ENCODE results near the gene PDXP.
A peak's percentile ranks its signal among the peaks of the same experiment; 100 is the strongest.

PDXP gene

DNA sequence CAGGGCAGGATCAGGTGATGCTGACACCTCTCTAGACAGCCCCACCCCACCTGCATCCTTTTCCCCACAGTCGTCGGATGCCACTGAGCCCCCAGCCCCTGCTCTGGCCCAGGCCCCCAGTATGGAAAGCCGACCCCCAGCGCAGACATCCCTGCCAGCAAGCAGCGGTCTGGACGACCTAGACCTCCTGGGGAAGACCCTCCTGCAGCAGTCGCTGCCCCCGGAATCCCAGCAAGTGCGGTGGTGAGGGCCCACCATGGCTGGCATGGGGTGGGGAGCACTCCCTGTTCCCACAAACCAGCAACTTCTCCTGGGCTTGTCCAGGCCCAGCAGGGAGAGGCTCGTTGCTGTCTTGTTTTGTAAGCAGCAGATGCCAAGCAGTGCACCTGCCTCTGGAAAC lies 28.6 kb upstream of the PDXP start:
- no peak for DNase-seq

DNA sequence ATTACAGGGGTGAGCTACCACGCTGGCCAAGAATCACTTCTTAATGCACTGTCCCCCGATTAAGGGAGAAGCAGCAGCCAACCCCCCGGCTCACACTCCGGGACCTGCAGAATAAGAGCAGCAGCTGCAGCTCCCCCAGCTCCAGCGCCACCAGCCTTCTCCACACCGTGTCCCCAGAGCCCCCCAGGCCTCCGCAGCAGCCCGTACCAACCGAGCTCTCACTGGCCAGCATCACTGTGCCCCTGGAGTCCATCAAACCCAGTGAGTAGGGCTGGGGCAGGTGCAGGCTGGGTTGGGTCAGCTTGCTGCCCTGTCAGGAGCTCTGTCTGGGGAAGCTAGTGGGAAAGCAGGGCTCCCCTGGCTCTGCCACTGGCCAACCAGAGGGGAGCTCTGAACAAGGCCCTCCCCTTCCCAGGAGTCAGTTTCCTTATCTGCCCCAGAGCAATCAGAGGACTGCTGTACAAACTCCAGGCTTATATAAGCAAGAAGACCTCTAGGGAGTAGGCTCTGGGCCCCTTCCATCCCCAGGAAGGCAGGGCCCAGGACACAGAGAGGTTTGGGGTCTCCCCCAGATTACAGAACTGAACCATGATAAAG lies 27.6 kb upstream of the PDXP start:
- no peak for DNase-seq

DNA sequence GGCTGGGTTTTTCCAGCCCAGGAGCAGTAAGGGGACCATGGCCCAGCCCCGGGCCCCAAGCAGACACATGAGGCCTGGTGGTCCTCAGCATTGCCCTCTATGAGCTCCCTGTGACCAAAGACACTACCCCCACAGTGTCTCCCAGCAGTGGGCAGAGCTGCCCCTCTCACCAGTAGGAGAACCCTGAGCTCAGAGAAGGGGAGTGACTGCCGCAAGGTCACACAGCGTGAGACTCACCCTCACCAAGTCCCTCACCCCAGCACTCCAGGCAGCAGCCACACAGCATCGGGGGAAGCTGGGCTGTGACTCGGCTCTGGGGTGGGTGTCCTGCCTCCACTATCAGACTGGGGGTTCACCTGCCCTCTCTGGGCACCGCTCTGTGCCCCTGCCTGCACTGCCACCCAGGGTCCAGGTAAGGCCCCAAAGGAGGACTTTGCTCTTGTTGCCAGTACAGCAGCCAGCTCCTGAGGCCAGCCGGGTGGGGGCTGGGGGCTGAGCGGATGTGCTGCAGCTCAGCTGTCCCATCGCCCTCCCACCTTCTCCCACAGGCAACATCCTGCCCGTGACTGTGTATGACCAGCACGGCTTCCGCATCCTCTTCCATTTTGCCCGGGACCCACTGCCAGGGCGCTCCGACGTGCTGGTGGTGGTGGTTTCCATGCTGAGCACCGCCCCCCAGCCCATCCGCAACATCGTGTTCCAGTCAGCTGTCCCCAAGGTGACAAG lies 26.9 kb upstream of the PDXP start:
- no peak for DNase-seq

- DNase-seq, result no peak
Measured at GRCh38 chr22:37632174-37633088, 26.1 kb upstream of the PDXP start.

DNA sequence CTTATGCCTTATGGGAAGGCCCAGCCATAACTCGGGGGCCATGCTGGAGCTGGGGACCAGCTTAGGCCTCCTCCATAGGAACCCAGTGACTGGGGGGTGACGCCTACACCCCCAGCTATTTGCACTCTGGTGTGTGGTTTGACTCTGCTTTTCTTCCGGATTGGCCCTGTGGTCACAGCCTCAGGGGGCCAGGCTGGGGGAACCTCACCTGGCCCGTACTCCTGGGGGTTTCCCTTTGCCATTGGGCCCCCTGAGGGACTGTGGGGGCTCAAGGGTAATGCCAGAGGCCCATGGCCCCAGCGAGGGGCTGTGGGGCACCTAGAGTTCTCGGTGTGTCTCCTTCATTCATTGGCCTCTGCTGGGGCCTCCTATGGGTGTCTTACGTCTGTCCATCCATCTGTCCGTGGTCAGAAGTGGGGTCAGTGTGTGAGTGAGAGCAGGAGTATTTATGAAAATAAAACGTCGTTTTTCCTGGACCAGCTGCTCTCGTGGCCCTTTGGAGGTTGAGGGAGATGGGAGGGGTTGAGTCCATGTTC lies 25.4 kb upstream of the PDXP start:
- no peak for DNase-seq

GRCh38 chr22:37633625-37634416 lies 24.7 kb upstream of the PDXP start:
- DNase-seq, result peak; percentile 52

DNA sequence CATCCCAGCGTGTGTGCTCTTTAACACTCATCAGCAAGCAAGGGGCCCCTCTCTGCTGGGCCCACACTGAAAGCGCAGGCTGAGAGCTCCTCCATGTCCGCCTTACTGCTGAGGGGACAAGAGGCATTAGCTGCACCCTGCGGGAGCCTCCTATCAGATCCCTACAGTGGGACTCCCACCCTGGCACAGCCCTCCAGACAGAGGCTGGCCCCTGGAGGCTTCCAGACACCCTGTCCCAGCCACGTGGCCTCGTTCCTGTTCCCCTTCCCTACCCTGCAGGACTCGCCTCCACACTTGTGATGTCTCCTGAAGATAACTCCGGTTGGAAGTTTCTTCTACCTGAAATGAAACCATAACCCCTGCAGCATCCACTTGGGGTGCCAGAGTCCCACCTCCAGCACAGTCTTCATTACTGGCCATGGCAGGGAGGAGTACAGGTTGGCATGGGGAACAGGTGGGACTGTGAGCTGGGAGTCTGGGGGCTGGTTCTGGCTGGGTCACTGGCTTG lies 24.1 kb upstream of the PDXP start:
- no peak for DNase-seq

DNA sequence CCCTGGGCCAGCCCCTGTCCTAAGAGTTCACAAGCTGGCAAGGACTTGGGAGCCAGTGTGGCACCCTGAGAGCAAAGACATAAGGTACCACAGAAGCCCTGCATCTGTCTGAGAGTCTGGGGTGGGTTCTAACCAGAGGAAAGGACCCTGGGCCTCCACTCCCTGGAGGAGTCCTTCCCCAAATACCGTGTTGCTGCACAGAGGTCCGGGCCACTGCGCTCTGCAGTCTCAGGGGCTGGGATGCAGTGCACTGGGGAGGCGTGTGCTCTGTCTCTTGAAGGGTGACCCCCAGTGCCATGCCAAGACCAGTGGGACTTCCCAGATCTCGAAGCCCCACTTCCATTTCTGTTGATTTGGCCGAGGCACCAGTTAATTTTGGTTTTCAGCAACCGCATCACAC lies 23.4 kb upstream of the PDXP start:
- no peak for DNase-seq

DNA sequence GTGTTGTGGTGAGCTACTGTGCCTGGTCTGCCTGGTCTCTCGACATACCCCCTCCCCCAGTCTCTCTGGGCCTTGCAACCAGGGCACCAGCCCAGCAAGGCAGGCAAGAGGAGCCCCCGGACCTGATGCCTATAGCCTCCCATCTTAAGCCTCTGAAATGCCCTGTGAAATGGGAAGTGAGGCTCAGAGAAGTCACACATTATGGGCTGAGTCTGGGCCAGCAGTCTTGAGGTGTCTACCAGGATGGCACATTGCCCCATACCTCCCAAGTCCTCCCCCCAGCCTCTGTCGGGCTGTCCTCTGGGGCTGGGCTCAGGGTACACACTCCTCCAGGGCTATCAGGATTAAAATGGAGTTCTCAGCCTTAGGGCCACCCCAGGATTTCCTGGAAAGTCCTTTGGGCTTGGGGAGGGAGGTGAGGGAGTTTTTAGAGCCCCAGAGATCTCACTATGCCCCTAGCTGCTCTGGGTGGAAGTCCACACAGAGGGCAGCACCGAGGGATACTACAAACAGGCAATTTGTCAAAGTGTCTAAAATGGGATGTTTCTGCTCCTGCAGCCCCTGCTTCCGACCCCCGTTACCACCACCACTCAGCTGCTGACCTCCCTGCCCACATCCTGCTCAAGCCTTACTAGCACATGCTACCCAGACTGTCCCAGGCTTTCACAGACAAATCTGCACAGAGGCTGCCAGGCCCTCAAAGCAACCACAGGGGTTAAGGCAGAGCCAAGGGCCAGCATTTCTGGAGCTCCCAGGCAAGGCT lies 22.2 kb upstream of the PDXP start:
- no peak for DNase-seq

GRCh38 chr22:37636949-37637273 lies 21.6 kb upstream of the PDXP start:
- no peak for DNase-seq

- no peak for DNase-seq
Measured at GRCh38 chr22:37638391-37639069, 20.0 kb upstream of the PDXP start.

DNA sequence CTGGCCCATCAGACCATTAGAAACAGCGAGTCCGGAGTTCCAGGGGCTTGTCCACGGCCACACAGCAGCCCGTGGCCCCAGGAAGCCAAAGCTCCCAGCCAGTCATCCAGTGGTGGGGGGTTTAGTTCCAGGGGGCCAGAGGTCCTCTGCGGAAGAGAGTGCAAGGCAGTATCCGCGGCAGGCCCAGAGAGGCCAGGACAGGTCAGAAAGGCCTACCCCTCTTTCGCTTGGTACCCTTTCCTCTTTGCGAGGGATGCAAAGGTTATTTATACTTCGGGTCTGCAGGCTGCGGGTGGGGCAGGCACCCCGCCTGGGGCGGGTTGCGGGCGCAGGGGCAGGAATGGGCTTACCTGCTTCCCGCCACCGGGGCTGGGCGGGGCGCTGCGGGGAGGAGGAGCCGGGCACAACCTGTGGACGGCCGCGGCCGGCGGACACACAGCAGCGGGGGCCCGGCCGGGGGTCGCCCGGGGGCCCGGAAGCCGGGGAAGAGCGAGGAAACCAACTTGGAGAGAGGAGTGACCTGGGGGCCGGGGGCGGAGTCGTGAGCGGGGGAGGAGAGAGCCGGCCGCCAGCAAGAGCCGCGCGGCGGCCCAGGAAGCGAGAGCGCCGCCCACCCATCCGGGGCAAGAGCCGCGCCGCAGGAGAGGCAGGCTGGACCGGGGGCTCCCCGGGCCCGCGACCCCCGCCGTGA lies 19.3 kb upstream of the PDXP start, which contains the start of gene SH3BP1:
Gene SH3BP1, plus strand, starts transcription at position 600 of the 691 bp plus-strand sequence. CDS start 119 bp downstream, outside the sequence.
- DNase-seq, result peak; percentile 52

GRCh38 chr22:37639771-37640590 lies 18.5 kb upstream of the PDXP start:
- DNase-seq, result peak; percentile 17

- no peak for DNase-seq
Measured at GRCh38 chr22:37640591-37641560, 17.6 kb upstream of the PDXP start.

- DNase-seq, result no peak
Measured at GRCh38 chr22:37641561-37641949, 17.0 kb upstream of the PDXP start.

GRCh38 chr22:37643225-37643847 lies 15.2 kb upstream of the PDXP start:
- DNase-seq, result peak; percentile 62

- DNase-seq, result no peak
Measured at GRCh38 chr22:37647317-37647716, 11.2 kb upstream of the PDXP start.

DNA sequence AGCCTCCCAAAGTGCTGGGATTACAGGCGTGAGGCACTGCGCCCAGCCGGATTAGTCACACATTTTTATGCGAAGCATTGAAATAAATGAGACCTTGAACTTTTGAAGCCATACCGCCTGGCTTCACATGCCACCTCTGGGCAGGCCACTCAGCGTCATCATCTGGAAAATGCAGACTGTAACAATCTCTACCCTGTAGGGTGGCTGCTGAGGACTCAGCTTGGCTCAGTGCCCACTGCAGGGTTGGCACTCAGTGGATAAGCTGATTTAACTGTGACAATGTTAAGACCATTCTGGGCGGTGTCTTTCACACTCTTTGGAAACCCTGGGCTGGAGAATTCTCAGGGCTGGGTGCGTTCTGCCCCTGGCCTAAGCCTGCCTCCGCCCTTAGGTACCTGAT lies 10.6 kb upstream of the PDXP start:
- no peak for DNase-seq

All from DMS53 (cell line).